Measurements from ENCODE around the gene FHOD1. TPM values are rescaled to one million over a fixed set of nuclear protein-coding genes. Genes with fewer than 3 reads are reported as not detected.

Gene FHOD1
- total RNA-seq, 1 experiment from 2014 or later, result 96.4 TPM

- H3K36me3 ChIP-seq (ENCODE audit: insufficient read depth, low read length, poor library complexity, severe bottlenecking), result peaks cover 20% of the 10 kb centered on the region
- H3K27ac ChIP-seq (ENCODE audit: low read depth, low read length, poor library complexity, severe bottlenecking), result peak overlapping the region; percentile 80
- H3K4me3 ChIP-seq (ENCODE audit: low read depth, low read length, poor library complexity, severe bottlenecking), result no peak overlapping the region
- BruUV-seq (replicated peaks), result no TSS peak
- H3K27me3 ChIP-seq (replicated peaks; ENCODE audit: insufficient read depth, low read depth, low read length, poor library complexity), result no peaks in the 10 kb centered on the region
- TF ChIP-seq EZH2 (IDR thresholded peaks at IDR 0.05; ENCODE audit: borderline replicate concordance, low read depth, low read length, poor library complexity, severe bottlenecking) (no peak), CTCF (conservative IDR thresholded peaks at IDR 0.05; ENCODE audit: low read depth, low read length) (no peak)
- intact Hi-C loops (cut with micrococcal nuclease; ENCODE audit: unreplicated experiment), result no loop called here
- no peaks in the 10 kb centered on the region for H3K9me3 ChIP-seq (ENCODE audit: low read depth, low read length, poor library complexity, severe bottlenecking)
- H3K4me1 ChIP-seq (ENCODE audit: insufficient read depth, low read length, poor library complexity, severe bottlenecking), result peaks cover 48% of the 10 kb centered on the region
- CTCF ChIA-PET, result no interaction called here
- POLR2A ChIA-PET (ENCODE audit: low non-redundant PET), result no interaction called here
- peak; percentile 42 for DNase-seq (ENCODE audit: low spot score)
These were observed 6.0 kb downstream of the FHOD1 start for GRCh38 chr16:67241008-67241900.

GRCh38 chr16:67240506-67240905 is 6.8 kb downstream of the FHOD1 start:
- peak overlapping the region; percentile 58 for H3K27ac ChIP-seq (ENCODE audit: low read depth, low read length, poor library complexity, severe bottlenecking)
- H3K4me3 ChIP-seq (ENCODE audit: low read depth, low read length, poor library complexity, severe bottlenecking), result no peak overlapping the region
- BruUV-seq (replicated peaks), result no TSS peak
- no peaks in the 10 kb centered on the region for H3K9me3 ChIP-seq (ENCODE audit: low read depth, low read length, poor library complexity, severe bottlenecking)
- intact Hi-C loops (cut with micrococcal nuclease; ENCODE audit: unreplicated experiment), result no loop called here
- TF ChIP-seq CTCF (conservative IDR thresholded peaks at IDR 0.05; ENCODE audit: low read depth, low read length) (no peak), EZH2 (IDR thresholded peaks at IDR 0.05; ENCODE audit: borderline replicate concordance, low read depth, low read length, poor library complexity, severe bottlenecking) (no peak)
- ChIA-PET CTCF (no interaction called here), POLR2A (ENCODE audit: low non-redundant PET) (no interaction called here)
- no peak for DNase-seq (ENCODE audit: low spot score)
- peaks cover 42% of the 10 kb centered on the region for H3K4me1 ChIP-seq (ENCODE audit: insufficient read depth, low read length, poor library complexity, severe bottlenecking)
- peaks cover 28% of the 10 kb centered on the region for H3K36me3 ChIP-seq (ENCODE audit: insufficient read depth, low read length, poor library complexity, severe bottlenecking)
- H3K27me3 ChIP-seq (replicated peaks; ENCODE audit: insufficient read depth, low read depth, low read length, poor library complexity), result no peaks in the 10 kb centered on the region

GRCh38 chr16:67238806-67239470 is 8.3 kb downstream of the FHOD1 start:
- Histone ChIP-seq H3K9me3 (ENCODE audit: low read depth, low read length, poor library complexity, severe bottlenecking) (no peaks in the 10 kb centered on the region), H3K36me3 (ENCODE audit: insufficient read depth, low read length, poor library complexity, severe bottlenecking) (peaks cover 39% of the 10 kb centered on the region), H3K4me1 (ENCODE audit: insufficient read depth, low read length, poor library complexity, severe bottlenecking) (peaks cover 26% of the 10 kb centered on the region), H3K4me3 (ENCODE audit: low read depth, low read length, poor library complexity, severe bottlenecking) (no peak overlapping the region), H3K27me3 (replicated peaks; ENCODE audit: insufficient read depth, low read depth, low read length, poor library complexity) (no peaks in the 10 kb centered on the region), H3K27ac (ENCODE audit: low read depth, low read length, poor library complexity, severe bottlenecking) (no peak overlapping the region)
- intact Hi-C loops (cut with micrococcal nuclease; ENCODE audit: unreplicated experiment), result no loop called here
- BruUV-seq (replicated peaks), result no TSS peak
- CTCF ChIA-PET, result no interaction called here
- DNase-seq (ENCODE audit: low spot score), result no peak
- TF ChIP-seq CTCF (conservative IDR thresholded peaks at IDR 0.05; ENCODE audit: low read depth, low read length), result no peak
- TF ChIP-seq EZH2 (IDR thresholded peaks at IDR 0.05; ENCODE audit: borderline replicate concordance, low read depth, low read length, poor library complexity, severe bottlenecking), result no peak
- POLR2A ChIA-PET (ENCODE audit: low non-redundant PET), result no interaction called here
